ENCODE measurements around the gene ARPP19.
A peak's percentile ranks its signal among the peaks of the same experiment; 100 is the strongest.
"Not testable (repeated sequence)": the region's sequence is repeated elsewhere in the genome, so short reads cannot be mapped to it uniquely, and the experiment has no call there.

ARPP19 gene

GRCh38 chr15:52568601-52569585 is at the start of gene ARPP19:
ARPP19 (minus strand) TSS chr15:52569030; CDS start chr15:52568892, 138 bp downstream.
- peak; percentile 69 for DNase-seq

- no peak for DNase-seq
Measured at GRCh38 chr15:52617026-52617425, 48.2 kb upstream of the ARPP19 start.

- no peak for DNase-seq
Measured at GRCh38 chr15:52615302-52615701, 46.5 kb upstream of the ARPP19 start.

GRCh38 chr15:52609593-52609992 is 40.8 kb upstream of the ARPP19 start:
- no peak for DNase-seq

GRCh38 chr15:52584414-52584813 is 15.6 kb upstream of the ARPP19 start:
- DNase-seq, result no peak

GRCh38 chr15:52579852-52580251 is 11.0 kb upstream of the ARPP19 start:
- no peak for DNase-seq

GRCh38 chr15:52576692-52577091 is 7.9 kb upstream of the ARPP19 start:
- DNase-seq, result no peak

GRCh38 chr15:52575573-52575972 is 6.7 kb upstream of the ARPP19 start:
- DNase-seq, result not testable (repeated sequence)

- no peak for DNase-seq
Measured at GRCh38 chr15:52575072-52575471, 6.2 kb upstream of the ARPP19 start.

- not testable (repeated sequence) for DNase-seq
Measured at GRCh38 chr15:52574623-52575022, 5.8 kb upstream of the ARPP19 start.

GRCh38 chr15:52567871-52568600 is 794 bp downstream of the ARPP19 start:
- DNase-seq, result peak; percentile 31

GRCh38 chr15:52566889-52567288 is 1.9 kb downstream of the ARPP19 start:
- no peak for DNase-seq

- DNase-seq, result not testable (repeated sequence)
Measured at GRCh38 chr15:52565417-52566358, 3.1 kb downstream of the ARPP19 start.

- DNase-seq, result no peak
Measured at GRCh38 chr15:52563501-52564060, 5.2 kb downstream of the ARPP19 start.

- peak; percentile 4 for DNase-seq
Measured at GRCh38 chr15:52559575-52559974, 9.3 kb downstream of the ARPP19 start.

GRCh38 chr15:52559022-52559421 is 9.8 kb downstream of the ARPP19 start:
- DNase-seq, result no peak

- DNase-seq, result peak; percentile 7
Measured at GRCh38 chr15:52558196-52558595, 10.6 kb downstream of the ARPP19 start.

GRCh38 chr15:52557274-52557641 is 11.6 kb downstream of the ARPP19 start:
- DNase-seq, result no peak

GRCh38 chr15:52556524-52557273 is 12.1 kb downstream of the ARPP19 start:
- no peak for DNase-seq

GRCh38 chr15:52552303-52552702 is 16.5 kb downstream of the ARPP19 start:
- no peak for DNase-seq

- no peak for DNase-seq
Measured at GRCh38 chr15:52551762-52552161, 17.1 kb downstream of the ARPP19 start.

- DNase-seq, result not testable (repeated sequence)
Measured at GRCh38 chr15:52551186-52551585, 17.6 kb downstream of the ARPP19 start.

Measured in activated T-cell treated with anti-CD3 and anti-CD28 coated beads for 4 hours (primary cell).